ENCODE measurements around the gene AKT3.
"Not testable (repeated sequence)": the region's sequence is repeated elsewhere in the genome, so short reads cannot be mapped to it uniquely, and the experiment has no call there.

The AKT3 gene

GRCh38 chr1:243790404-243790803, 59.6 kb downstream of the AKT3 start:
- ChIA-PET POLR2A (no interaction called here), CTCF (interaction anchor here (0.6 to 0.9 kb wide), 2 partner anchors 10 to 520 kb away, joined by 3 read pairs; no protein-coding TSS in a partner anchor)
- TF ChIP-seq CTCF (IDR thresholded peaks at IDR 0.05; ENCODE audit: insufficient read depth, low read length, missing control alignments): no peak
- DNase-seq (ENCODE audit: low read depth, low spot score): no peak
- H3K4me3 ChIP-seq (ENCODE audit: low read depth, low read length): no peak overlapping the region

- no peak overlapping the region for H3K4me3 ChIP-seq (ENCODE audit: low read depth, low read length)
- no peak for DNase-seq (ENCODE audit: low read depth, low spot score)
- ChIA-PET CTCF (interaction anchor here (0.9 to 1.8 kb wide), 4 partner anchors 12 to 487 kb away, joined by 3 to 6 read pairs (median 4); no protein-coding TSS in a partner anchor), POLR2A (no interaction called here)
- no peak for TF ChIP-seq CTCF (IDR thresholded peaks at IDR 0.05; ENCODE audit: insufficient read depth, low read length, missing control alignments)
Measured at GRCh38 chr1:243786531-243786930, 63.5 kb downstream of the AKT3 start.

GRCh38 chr1:243784506-243784905, 65.5 kb downstream of the AKT3 start:
- DNase-seq (ENCODE audit: low read depth, low spot score): no peak
- no peak for TF ChIP-seq CTCF (IDR thresholded peaks at IDR 0.05; ENCODE audit: insufficient read depth, low read length, missing control alignments)
- ChIA-PET POLR2A (no interaction called here), CTCF (interaction anchor here (0.7 to 0.8 kb wide), 2 partner anchors 36 to 124 kb away, joined by 3 to 4 read pairs; no protein-coding TSS in a partner anchor)
- H3K4me3 ChIP-seq (ENCODE audit: low read depth, low read length): no peak overlapping the region

GRCh38 chr1:243783714-243784113, 66.3 kb downstream of the AKT3 start:
- no peak overlapping the region for H3K4me3 ChIP-seq (ENCODE audit: low read depth, low read length)
- ChIA-PET CTCF (interaction anchor here (0.8 to 1.3 kb wide), 2 partner anchors 9 to 35 kb away, joined by 3 to 4 read pairs; no protein-coding TSS in a partner anchor), POLR2A (no interaction called here)
- TF ChIP-seq CTCF (IDR thresholded peaks at IDR 0.05; ENCODE audit: insufficient read depth, low read length, missing control alignments): no peak
- DNase-seq (ENCODE audit: low read depth, low spot score): no peak

- H3K4me3 ChIP-seq (ENCODE audit: low read depth, low read length); POLR2A ChIA-PET; CTCF ChIA-PET; DNase-seq (ENCODE audit: low read depth, low spot score): not testable (repeated sequence)
Measured at GRCh38 chr1:243772361-243773050, 77.5 kb downstream of the AKT3 start.

- POLR2A ChIA-PET: no interaction called here
- CTCF ChIA-PET: no interaction called here
- TF ChIP-seq CTCF (IDR thresholded peaks at IDR 0.05; ENCODE audit: insufficient read depth, low read length, missing control alignments): no peak
- H3K4me3 ChIP-seq (ENCODE audit: low read depth, low read length): no peak overlapping the region
- no peak for DNase-seq (ENCODE audit: low read depth, low spot score)
Measured at GRCh38 chr1:243770860-243771259, 79.2 kb downstream of the AKT3 start.

GRCh38 chr1:243765676-243766075, 84.4 kb downstream of the AKT3 start:
- no peak for TF ChIP-seq CTCF (IDR thresholded peaks at IDR 0.05; ENCODE audit: insufficient read depth, low read length, missing control alignments)
- ChIA-PET CTCF (interaction anchor here (0.7 kb wide), 1 partner anchor 507 kb away, joined by 3 read pairs; no protein-coding TSS in a partner anchor), POLR2A (no interaction called here)

More at GRCh38 chr1:243765676-243766075, 84.4 kb downstream of the AKT3 start:
- H3K4me3 ChIP-seq (ENCODE audit: low read depth, low read length): no peak overlapping the region
- no peak for DNase-seq (ENCODE audit: low read depth, low spot score)

All from AG04449 (cell line).